Activated naive CD4-positive, alpha-beta T cell treated with anti-CD3 and anti-CD28 coated beads, Interleukin-2, amount 10 ng/mL, durations not matched to agents 7 days and 5 days (primary cell): ENCODE results near the gene ALDOB.

ENCODE experiments used
- CTCF ChIA-PET: fragments of 350-600 bp; sonication (Branson Sonifier 250); formaldehyde crosslinking; loops from one replicate; lab custom pipeline; 2021; ENCODE audit warnings: antibody characterized with exemption; lab: Charles Lee
- DNase-seq: peaks from one replicate; pipeline ENCODE4 v3.0.0-alpha.2; 2020
- H3K27ac Mint-ChIP-seq: one replicate; pipeline ENCODE4 v1.8.0; 2021; ENCODE audit warnings: mild to moderate bottlenecking, moderate library complexity, mixed read lengths
- H3K27me3 Mint-ChIP-seq: one replicate; pipeline ENCODE4 v1.8.0; 2021; ENCODE audit warnings: mild to moderate bottlenecking, mixed read lengths
- H3K36me3 Mint-ChIP-seq: one replicate; pipeline ENCODE4 v1.8.0; 2021; ENCODE audit warnings: mixed read lengths
- H3K4me1 Mint-ChIP-seq: one replicate; pipeline ENCODE4 v1.8.0; 2021; ENCODE audit warnings: mixed read lengths
- H3K4me3 Mint-ChIP-seq: one replicate; pipeline ENCODE4 v1.8.0; 2021; ENCODE audit warnings: mild to moderate bottlenecking, moderate library complexity, mixed read lengths
- H3K9me3 Mint-ChIP-seq: one replicate; pipeline ENCODE4 v1.8.0; 2021; ENCODE audit warnings: mixed read lengths

ALDOB gene

DNA sequence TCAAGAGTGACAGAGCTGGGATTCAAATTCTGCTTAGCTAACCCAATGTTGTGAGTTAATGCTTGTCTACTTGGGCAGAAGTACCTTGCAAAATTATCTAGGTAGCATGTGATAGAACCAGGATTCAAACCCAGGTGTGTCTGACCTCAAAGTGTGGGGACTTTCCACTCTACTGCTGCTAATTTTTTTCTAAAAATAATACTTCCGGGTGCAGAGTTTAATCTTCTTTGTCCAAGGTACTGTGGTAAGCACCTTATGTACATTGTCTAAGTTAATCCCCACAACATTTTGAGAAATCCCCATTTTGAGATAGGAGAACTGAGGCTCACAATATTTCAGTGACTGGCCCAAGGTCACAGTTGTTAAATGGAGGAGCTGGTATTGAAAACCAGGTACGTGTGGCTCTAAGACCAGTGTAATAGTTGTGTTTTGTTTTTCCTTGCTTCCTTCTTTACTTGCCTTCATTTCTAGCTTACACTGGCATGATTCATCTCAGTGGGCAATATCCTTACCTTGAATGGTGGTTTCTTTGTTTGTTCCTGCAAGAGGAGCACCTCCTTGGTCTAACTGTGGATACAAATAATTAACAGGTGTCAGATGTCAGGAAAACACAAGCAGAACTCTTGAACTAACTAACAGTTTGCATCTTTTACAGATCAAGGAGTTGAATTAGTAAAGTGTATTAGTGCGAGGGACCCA, 7.5 kb downstream of the ALDOB start:
- peaks cover 2% of the 10 kb centered on the region for H3K9me3 Mint-ChIP-seq

DNA sequence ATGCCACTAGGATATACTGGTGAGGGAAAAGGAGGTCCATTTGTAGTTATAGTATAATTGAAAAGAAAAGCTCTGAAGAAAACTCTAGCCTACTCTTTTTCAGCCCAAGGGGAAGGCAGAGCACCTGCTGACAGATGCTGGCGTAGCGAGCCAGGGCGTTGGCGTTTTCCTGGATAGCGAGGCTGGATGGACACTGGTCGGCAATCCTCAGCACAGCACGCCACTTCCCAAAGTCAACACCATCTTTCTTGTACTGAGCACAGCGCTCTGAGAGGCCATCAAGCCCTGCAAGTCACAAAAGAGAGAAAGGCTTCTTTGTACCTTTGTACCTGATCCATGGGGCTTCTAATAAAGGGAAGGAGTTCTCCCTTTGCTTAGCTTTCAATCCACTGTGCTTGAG, 8.2 kb downstream of the ALDOB start:
- H3K4me3 Mint-ChIP-seq = no peak overlapping the region
- H3K4me1 Mint-ChIP-seq = no peaks in the 10 kb centered on the region
- peaks cover 8% of the 10 kb centered on the region for H3K27me3 Mint-ChIP-seq
- CTCF ChIA-PET = no interaction called here
- peaks cover 2% of the 10 kb centered on the region for H3K9me3 Mint-ChIP-seq
- H3K36me3 Mint-ChIP-seq = no peaks in the 10 kb centered on the region
- DNase-seq = no peak
- no peak overlapping the region for H3K27ac Mint-ChIP-seq

More for the DNA sequence above, 7.5 kb downstream of the ALDOB start:
- peaks cover 8% of the 10 kb centered on the region for H3K27me3 Mint-ChIP-seq
- no peaks in the 10 kb centered on the region for H3K36me3 Mint-ChIP-seq
- no peak for DNase-seq
- CTCF ChIA-PET = no interaction called here
- no peak overlapping the region for H3K4me3 Mint-ChIP-seq
- no peak overlapping the region for H3K27ac Mint-ChIP-seq
- no peaks in the 10 kb centered on the region for H3K4me1 Mint-ChIP-seq

DNA sequence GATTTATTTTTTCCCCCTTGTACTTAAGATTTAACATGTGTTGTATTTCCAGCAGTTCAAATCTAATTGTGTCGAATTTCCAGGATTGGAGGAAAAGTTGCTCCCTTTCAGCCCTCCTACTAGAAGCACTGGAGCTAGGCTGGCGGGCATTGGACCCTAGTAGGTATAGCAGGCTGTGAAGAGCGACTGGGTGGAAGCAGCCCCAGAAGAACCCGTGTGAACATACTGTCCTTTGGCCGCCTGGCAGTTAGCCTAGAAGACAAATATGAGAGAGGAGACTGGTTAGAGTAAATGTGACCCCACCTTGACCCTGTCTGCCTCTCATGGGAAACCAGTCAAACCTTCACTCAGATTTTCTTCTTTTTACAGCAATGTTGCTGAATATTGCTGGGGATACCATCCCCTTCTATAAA, 13.9 kb downstream of the ALDOB start:
- Mint-ChIP-seq H3K4me3 (no peak overlapping the region), H3K36me3 (no peaks in the 10 kb centered on the region), H3K27ac (no peak overlapping the region), H3K27me3 (no peaks in the 10 kb centered on the region), H3K9me3 (peaks cover 11% of the 10 kb centered on the region), H3K4me1 (no peaks in the 10 kb centered on the region)
- DNase-seq = no peak
- CTCF ChIA-PET = no interaction called here

DNA sequence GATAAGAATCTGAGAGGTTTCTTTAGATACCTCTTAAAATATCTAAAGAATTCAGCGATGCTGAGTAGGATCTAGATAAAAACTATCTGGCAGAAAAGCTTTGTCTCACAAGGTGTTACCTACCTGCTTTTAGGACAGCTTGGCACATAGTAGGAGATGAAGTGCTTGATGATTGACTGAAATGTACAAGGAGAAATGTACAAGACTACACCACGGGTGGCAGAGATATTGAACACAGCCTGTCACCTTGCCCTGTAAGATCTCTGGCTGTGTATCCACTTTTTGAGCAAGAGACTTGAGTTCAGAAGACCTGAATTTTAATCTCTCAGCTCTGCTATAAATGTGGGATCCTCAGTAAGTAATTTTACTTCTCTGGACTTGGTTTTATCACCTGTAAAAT, 15.7 kb downstream of the ALDOB start:
- Mint-ChIP-seq H3K9me3 (peaks cover 18% of the 10 kb centered on the region), H3K36me3 (no peaks in the 10 kb centered on the region), H3K4me1 (no peaks in the 10 kb centered on the region), H3K27ac (no peak overlapping the region), H3K27me3 (no peaks in the 10 kb centered on the region), H3K4me3 (no peak overlapping the region)
- DNase-seq = no peak
- CTCF ChIA-PET = interaction anchor here (1.4 kb wide), 1 partner anchor 39 kb away, joined by 4 read pairs; no protein-coding TSS in a partner anchor

DNA sequence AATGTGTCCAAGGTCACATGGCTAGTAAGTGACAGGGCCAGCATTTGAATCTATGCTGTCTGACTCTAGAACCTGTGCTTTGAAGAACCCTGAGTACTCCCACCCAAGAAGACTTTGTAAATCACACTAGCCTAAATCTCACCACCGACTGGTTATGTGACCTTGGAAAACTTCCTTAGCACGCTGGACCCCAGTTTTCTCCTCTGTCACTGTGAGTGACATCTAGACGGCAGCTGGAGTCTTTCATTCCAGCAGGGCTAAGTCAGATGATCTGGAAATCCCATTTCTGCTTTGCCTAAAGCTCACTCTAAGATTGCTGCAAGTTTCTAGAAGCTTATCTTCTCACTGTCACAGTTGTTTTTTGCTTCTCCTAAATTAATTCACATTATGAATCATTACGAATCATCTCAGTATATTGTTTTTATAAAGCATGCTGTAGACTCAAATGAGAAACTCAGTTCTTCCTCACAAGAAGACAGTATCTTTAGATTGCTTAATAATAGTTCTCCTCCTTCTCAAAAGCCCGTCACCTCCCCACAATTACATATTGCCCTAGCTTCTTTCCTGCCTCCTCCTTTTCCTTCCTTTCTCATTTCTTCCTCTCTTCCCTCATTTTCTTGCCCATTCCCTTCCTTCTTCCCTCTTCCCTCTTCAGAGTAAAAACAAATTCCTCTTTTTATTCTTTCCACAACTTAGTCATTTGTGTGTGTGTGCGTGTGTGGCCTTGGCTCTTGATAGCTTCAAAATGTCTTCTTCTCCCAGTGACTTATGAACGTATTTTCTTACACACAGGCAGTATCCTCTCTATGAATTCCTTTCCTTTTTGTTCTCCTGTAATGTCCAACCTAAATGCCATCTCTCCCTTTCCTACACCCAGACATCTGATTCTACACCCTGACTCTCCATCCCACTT, 16.8 kb downstream of the ALDOB start:
- Mint-ChIP-seq H3K4me3 (no peak overlapping the region), H3K9me3 (peaks cover 20% of the 10 kb centered on the region), H3K27ac (no peak overlapping the region), H3K4me1 (no peaks in the 10 kb centered on the region), H3K36me3 (no peaks in the 10 kb centered on the region), H3K27me3 (no peaks in the 10 kb centered on the region)
- CTCF ChIA-PET = no interaction called here
- no peak for DNase-seq

DNA sequence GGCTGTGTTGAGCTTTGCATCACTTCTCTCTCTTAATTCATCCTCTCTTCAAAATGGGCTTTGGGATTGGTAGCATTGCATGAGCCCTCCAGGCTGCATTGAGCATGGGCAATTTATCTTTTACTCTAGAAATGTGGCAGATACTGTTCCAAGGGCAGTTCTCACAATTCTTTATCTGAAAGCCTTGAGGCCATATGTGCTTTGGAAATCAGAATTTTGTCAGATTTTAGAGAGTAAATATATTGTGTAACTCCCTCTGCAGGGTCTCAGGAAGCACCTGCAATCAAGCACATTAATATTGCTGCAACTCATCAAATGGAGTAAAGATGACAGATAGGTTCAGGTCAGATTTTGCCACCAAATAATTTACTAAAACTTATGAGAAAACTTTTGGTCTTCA, 17.6 kb downstream of the ALDOB start:
- peaks cover 3% of the 10 kb centered on the region for H3K36me3 Mint-ChIP-seq
- no peak overlapping the region for H3K4me3 Mint-ChIP-seq
- H3K9me3 Mint-ChIP-seq = peaks cover 27% of the 10 kb centered on the region
- CTCF ChIA-PET = no interaction called here
- no peaks in the 10 kb centered on the region for H3K27me3 Mint-ChIP-seq
- H3K4me1 Mint-ChIP-seq = no peaks in the 10 kb centered on the region
- H3K27ac Mint-ChIP-seq = no peak overlapping the region
- no peak for DNase-seq

DNA sequence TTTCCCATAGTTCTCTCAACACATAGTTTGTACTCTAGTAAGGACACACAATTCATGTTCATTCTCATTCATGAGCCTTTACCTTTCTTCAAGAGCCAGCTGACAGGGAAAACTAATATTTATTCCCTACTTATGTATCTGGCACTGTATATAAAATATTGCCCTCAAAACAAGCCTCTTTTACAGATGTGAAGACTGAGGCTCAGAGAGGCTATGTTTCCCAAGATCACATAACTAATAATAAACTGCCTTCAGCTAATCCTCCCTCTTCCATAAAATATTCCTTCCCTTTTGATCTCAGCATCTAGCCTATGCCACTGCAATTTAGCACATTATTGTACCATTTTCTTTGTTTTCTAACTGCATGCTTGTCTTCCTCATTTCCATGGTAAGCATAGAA, 18.2 kb downstream of the ALDOB start:
- no peak for DNase-seq
- CTCF ChIA-PET = no interaction called here
- peak overlapping the region; percentile 9 for H3K27ac Mint-ChIP-seq
- H3K4me3 Mint-ChIP-seq = no peak overlapping the region
- peaks cover 32% of the 10 kb centered on the region for H3K9me3 Mint-ChIP-seq
- H3K27me3 Mint-ChIP-seq = no peaks in the 10 kb centered on the region
- no peaks in the 10 kb centered on the region for H3K4me1 Mint-ChIP-seq
- peaks cover 3% of the 10 kb centered on the region for H3K36me3 Mint-ChIP-seq

DNA sequence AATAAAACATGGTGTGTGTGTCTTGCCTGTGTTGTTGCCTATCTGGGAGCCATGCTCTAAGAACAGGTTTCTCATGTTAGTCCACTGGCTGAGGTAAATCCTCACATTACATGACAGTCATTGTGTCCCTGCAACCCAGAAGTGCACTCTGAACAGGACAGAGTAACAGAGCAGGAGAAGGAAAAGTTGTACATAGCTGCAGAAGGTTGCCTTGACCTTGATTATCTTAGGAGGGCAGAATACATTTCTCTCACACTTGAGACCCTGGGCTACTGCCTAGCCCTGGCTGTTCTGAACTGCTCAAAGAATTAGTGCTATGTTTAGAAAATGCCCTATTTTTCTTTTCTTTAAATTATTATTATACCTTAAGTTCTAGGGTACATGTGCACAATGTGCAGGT, 20.0 kb downstream of the ALDOB start:
- peaks cover 45% of the 10 kb centered on the region for H3K9me3 Mint-ChIP-seq
- H3K27ac Mint-ChIP-seq = no peak overlapping the region
- CTCF ChIA-PET = no interaction called here
- no peak for DNase-seq
- H3K27me3 Mint-ChIP-seq = no peaks in the 10 kb centered on the region
- H3K36me3 Mint-ChIP-seq = peaks cover 5% of the 10 kb centered on the region
- H3K4me1 Mint-ChIP-seq = no peaks in the 10 kb centered on the region
- H3K4me3 Mint-ChIP-seq = no peak overlapping the region

DNA sequence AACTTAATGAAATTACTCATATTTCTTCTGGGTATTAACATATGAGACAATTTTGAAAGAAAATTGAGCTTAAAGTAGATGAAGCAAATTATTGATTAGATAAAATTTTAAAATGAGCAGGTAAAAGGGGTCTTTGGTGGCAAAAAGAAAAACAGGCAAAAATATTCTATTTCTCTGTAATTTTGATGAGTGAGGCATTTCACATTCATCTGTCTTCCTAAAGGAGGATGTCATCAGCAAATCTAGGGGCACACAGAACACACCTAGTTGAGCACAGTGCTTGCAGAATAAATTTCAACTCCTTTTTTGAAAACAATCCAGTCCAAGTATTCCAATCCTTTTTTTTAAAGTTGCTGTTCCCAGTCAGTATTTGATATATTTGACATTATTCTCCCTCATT, 20.7 kb downstream of the ALDOB start:
- DNase-seq = no peak
- no peaks in the 10 kb centered on the region for H3K4me1 Mint-ChIP-seq
- H3K9me3 Mint-ChIP-seq = peaks cover 51% of the 10 kb centered on the region
- peaks cover 5% of the 10 kb centered on the region for H3K36me3 Mint-ChIP-seq
- CTCF ChIA-PET = no interaction called here
- no peak overlapping the region for H3K4me3 Mint-ChIP-seq
- no peaks in the 10 kb centered on the region for H3K27me3 Mint-ChIP-seq
- no peak overlapping the region for H3K27ac Mint-ChIP-seq

DNA sequence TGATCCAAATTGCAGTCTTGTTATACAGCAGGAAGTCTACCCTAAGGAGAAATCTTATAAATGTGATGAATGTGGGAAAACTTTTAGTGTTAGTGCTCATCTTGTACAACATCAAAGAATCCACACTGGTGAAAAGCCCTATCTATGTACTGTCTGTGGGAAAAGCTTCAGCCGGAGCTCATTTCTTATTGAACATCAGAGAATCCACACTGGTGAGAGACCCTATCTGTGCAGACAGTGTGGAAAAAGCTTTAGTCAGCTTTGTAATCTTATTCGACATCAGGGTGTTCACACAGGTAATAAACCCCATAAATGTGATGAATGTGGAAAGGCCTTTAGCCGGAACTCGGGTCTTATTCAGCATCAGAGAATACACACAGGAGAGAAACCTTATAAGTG, 26.5 kb downstream of the ALDOB start:
- CTCF ChIA-PET = interaction anchor here (0.5 kb wide), 1 partner anchor 53 kb away, joined by 3 read pairs; no protein-coding TSS in a partner anchor

DNA sequence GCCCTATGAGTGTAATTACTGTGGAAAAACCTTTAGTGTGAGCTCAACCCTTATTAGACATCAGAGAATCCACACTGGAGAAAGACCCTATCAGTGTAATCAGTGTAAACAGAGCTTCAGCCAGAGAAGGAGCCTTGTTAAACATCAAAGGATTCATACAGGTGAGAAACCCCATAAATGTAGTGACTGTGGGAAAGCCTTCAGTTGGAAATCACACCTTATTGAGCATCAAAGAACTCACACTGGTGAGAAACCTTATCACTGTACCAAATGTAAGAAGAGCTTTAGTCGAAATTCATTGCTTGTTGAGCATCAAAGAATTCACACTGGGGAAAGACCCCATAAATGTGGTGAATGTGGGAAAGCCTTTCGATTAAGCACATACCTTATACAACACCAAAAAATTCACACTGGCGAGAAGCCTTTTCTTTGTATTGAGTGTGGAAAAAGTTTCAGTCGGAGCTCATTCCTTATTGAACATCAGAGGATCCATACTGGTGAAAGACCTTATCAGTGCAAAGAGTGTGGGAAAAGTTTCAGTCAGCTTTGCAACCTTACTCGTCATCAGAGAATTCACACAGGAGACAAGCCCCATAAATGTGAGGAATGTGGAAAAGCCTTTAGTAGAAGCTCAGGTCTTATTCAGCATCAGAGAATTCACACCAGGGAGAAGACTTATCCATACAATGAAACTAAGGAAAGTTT, 27.0 kb downstream of the ALDOB start:
- DNase-seq = no peak
- Mint-ChIP-seq H3K36me3 (peaks cover 62% of the 10 kb centered on the region), H3K9me3 (peaks cover 77% of the 10 kb centered on the region)

More for the DNA sequence above, 26.5 kb downstream of the ALDOB start:
- H3K27ac Mint-ChIP-seq = no peak overlapping the region
- DNase-seq = no peak
- H3K27me3 Mint-ChIP-seq = no peaks in the 10 kb centered on the region
- H3K4me1 Mint-ChIP-seq = no peaks in the 10 kb centered on the region
- H3K4me3 Mint-ChIP-seq = no peak overlapping the region
- peaks cover 57% of the 10 kb centered on the region for H3K36me3 Mint-ChIP-seq
- peaks cover 77% of the 10 kb centered on the region for H3K9me3 Mint-ChIP-seq

DNA sequence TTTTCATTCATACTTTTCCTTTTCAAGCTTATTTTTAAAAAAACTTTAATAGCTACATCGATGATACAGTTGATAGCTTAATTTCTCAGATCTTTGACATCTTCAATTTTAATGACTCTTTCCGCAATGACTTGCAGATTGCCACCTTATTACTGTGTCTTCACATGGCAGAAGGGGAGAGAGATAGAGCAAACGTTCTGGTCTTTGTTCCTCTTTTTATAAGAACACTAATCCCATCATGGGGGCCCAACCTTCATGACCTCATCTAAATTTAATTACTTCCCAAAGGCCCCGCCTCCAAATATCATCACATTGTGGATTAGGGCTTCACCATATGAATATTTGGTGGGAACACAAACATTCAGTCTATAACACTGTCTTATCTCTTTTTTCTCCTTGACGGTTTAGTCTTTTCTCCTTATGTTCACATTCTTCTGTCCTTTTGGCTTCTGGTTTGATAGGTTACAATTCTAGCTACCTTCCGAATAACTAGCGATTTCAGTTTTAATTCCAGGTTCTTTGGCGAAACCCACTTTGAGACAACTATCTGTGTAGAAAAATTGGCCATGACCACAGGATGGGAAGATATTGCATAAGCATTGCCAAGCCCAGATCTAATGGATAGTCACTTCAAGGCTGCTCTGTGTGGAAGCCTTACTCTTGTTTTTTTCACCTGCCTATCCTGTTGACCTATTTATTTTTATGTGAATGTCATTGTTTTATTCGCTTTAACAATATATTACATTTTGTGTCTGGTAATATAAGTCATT, 31.9 kb downstream of the ALDOB start:
- no peak overlapping the region for H3K27ac Mint-ChIP-seq
- H3K9me3 Mint-ChIP-seq = peaks cover 44% of the 10 kb centered on the region

More for the DNA sequence above, 27.0 kb downstream of the ALDOB start:
- no peak overlapping the region for H3K4me3 Mint-ChIP-seq
- CTCF ChIA-PET = interaction anchor here (0.5 to 1.0 kb wide), 2 partner anchors 20 to 54 kb away, joined by 3 read pairs; no protein-coding TSS in a partner anchor
- no peaks in the 10 kb centered on the region for H3K27me3 Mint-ChIP-seq
- no peaks in the 10 kb centered on the region for H3K4me1 Mint-ChIP-seq
- H3K27ac Mint-ChIP-seq = no peak overlapping the region

DNA sequence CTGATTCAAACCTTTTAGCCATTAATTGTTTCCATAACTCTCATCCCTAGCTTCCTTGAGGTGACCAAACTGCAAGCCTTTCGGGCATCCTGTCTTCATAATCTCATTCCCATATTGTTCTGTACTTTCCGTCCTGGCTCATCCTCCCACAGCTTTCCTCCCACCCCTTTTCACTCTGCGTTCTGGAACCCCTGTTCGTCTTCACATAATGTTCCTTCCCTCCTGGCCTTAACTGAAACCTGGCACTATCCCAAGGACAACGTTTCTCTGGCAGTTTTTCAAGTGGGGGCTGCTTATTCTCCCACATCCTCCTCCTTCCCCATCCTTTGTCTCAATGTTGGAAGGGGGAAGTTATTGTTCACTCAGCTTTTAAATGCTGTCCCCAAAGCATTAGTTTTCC, 35.5 kb downstream of the ALDOB start:
- no peak for DNase-seq
- CTCF ChIA-PET = interaction anchor here (3.6 kb wide), 1 partner anchor 12 kb away, joined by 13 read pairs; no protein-coding TSS in a partner anchor
- Mint-ChIP-seq H3K27ac (peak overlapping the region; percentile 98), H3K36me3 (peaks cover 73% of the 10 kb centered on the region), H3K4me1 (peaks cover 50% of the 10 kb centered on the region), H3K9me3 (peaks cover 18% of the 10 kb centered on the region), H3K4me3 (peak overlapping the region; percentile 96), H3K27me3 (peaks cover 3% of the 10 kb centered on the region)

More for the DNA sequence above, 31.9 kb downstream of the ALDOB start:
- Mint-ChIP-seq H3K27me3 (peaks cover under 1% of the 10 kb centered on the region), H3K36me3 (peaks cover 83% of the 10 kb centered on the region), H3K4me1 (peaks cover 25% of the 10 kb centered on the region), H3K4me3 (no peak overlapping the region)
- no peak for DNase-seq
- CTCF ChIA-PET = interaction anchor here (0.8 kb wide), 1 partner anchor 45 kb away, joined by 3 read pairs; no protein-coding TSS in a partner anchor
